ENCODE data around the gene LMTK2. TPM values are rescaled to one million over a fixed set of nuclear protein-coding genes. Genes with fewer than 3 reads are reported as not detected.

The LMTK2 gene
- total and polyA plus RNA-seq, 2 experiments from 2014 or later: 6.1 to 30.8 TPM

DNA sequence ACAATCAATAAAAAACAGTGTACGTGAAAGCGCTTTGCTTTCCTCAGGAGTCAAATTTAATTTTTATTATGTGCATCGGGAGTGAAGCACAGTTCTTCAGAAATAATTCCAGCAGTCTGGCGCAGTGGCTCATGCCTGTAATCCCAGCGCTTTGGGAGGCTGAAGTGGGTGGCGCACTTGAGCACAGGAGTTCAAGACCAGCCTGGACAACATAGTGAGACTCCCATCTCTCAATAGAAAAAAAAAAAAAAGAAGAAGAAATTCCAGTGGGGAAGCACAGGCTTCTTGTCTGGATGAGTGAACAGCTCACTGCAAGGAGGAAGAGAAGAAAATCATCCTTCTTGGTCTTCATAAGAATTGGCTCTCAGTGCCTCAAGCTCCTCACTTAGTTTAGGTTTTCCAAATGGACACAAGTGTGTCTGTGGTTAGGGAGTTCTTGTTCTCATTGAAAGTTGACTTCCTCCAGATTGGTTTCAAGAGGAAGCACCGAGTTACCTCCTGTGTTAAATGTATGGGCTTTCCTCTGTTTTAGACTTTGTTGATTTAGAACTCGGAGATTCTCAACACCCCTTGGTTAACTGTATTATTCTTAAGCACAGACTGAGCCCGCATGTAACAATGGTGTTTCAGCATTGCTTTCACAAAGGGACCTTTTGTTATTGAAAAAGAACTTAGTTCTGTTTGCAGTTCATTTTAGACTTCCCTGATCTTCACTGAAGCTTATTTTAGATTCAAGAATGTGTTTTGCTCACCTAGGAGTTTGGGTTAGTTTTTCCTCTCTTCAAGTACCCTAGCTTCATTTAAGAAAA, 28.0 kb downstream of the LMTK2 start:
- Mint-ChIP-seq H3K27ac (no peak overlapping the region), H3K4me1 (peaks cover 39% of the 10 kb centered on the region), H3K9me3 (no peaks in the 10 kb centered on the region), H3K36me3 (ENCODE audit: low read depth) (peaks cover 11% of the 10 kb centered on the region; the same call in 2 of the 3 replicates), H3K27me3 (ENCODE audit: insufficient read depth, low read depth, poor library complexity) (no peaks in the 10 kb centered on the region), H3K4me3 (no peak overlapping the region)
- peak; percentile 22 for ATAC-seq
- H3K36me3 ChIP-seq (ENCODE audit: insufficient read depth): no peaks in the 10 kb centered on the region
- no peak overlapping the region for H2AFZ ChIP-seq
- no peaks in the 10 kb centered on the region for H3K9me2 ChIP-seq (ENCODE audit: insufficient read depth)
- no peaks in the 10 kb centered on the region for H3K27me3 ChIP-seq (ENCODE audit: insufficient read depth)
- H3K4me1 ChIP-seq (ENCODE audit: insufficient read depth): 0 out of 2 replicates have a peak, but pooled peaks cover 5% of the 10 kb centered on the region
- peak overlapping the region; percentile 30; the same call in 1 of the 2 replicates for H3K27ac ChIP-seq (ENCODE audit: low read depth)
- H3K4me3 ChIP-seq: no peak overlapping the region
- H4K20me1 ChIP-seq (replicated peaks; ENCODE audit: insufficient read depth): peaks cover 8% of the 10 kb centered on the region; the same call in 1 of the 2 replicates
- H3K79me2 ChIP-seq (replicated peaks; ENCODE audit: insufficient read depth): peaks cover 69% of the 10 kb centered on the region
- TF ChIP-seq, protein P1, sequence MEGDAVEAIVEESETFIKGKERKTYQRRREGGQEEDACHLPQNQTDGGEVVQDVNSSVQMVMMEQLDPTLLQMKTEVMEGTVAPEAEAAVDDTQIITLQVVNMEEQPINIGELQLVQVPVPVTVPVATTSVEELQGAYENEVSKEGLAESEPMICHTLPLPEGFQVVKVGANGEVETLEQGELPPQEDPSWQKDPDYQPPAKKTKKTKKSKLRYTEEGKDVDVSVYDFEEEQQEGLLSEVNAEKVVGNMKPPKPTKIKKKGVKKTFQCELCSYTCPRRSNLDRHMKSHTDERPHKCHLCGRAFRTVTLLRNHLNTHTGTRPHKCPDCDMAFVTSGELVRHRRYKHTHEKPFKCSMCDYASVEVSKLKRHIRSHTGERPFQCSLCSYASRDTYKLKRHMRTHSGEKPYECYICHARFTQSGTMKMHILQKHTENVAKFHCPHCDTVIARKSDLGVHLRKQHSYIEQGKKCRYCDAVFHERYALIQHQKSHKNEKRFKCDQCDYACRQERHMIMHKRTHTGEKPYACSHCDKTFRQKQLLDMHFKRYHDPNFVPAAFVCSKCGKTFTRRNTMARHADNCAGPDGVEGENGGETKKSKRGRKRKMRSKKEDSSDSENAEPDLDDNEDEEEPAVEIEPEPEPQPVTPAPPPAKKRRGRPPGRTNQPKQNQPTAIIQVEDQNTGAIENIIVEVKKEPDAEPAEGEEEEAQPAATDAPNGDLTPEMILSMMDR (conservative IDR thresholded peaks at IDR 0.05; ENCODE audit: low read depth in 2 of 2): peak; percentile 23 to 36; a peak in 3 of 4 replicates
- no peak for TF ChIP-seq NANOG (IDR thresholded peaks at IDR 0.05; ENCODE audit: borderline replicate concordance)
- no peaks in the 10 kb centered on the region for H3F3A ChIP-seq (replicated peaks; ENCODE audit: low read depth)
- H3K4me2 ChIP-seq: peak overlapping the region; percentile 5; the same call in 1 of the 2 replicates
- DNase-seq (ENCODE audit: low spot score): peak; percentile 38

DNA sequence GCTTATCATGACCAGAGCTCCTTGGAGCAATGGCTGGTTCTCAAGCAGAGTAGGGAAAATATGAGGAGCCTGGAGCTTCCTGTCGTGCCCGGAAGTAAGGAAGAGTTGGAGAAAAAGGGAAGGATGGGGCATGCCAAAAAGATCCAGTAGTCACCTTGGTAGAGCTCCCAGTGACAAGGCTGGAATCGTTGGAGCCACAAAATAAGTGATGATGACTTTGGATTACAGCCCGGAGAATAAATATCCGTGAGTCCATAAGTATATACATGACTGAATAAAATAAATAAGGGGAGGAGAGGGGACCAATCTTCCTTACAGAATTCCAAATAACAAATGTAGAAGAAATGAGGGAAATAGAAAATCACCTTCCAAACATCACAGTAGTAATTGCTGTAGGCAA, 29.3 kb downstream of the LMTK2 start:
- no peak for DNase-seq (ENCODE audit: low spot score)
- no peak for ATAC-seq
- H4K20me1 ChIP-seq (replicated peaks; ENCODE audit: insufficient read depth): peaks cover 6% of the 10 kb centered on the region; the same call in 1 of the 2 replicates
- no peak overlapping the region; the same call in 1 of the 2 replicates for H3K27ac ChIP-seq (ENCODE audit: low read depth)
- peaks cover 58% of the 10 kb centered on the region for H3K79me2 ChIP-seq (replicated peaks; ENCODE audit: insufficient read depth)
- H3K27me3 Mint-ChIP-seq (ENCODE audit: insufficient read depth, low read depth, poor library complexity): no peaks in the 10 kb centered on the region
- peak overlapping the region; percentile 25 for H3K27ac Mint-ChIP-seq
- no peak overlapping the region for H3K4me3 Mint-ChIP-seq
- H2AFZ ChIP-seq: no peak overlapping the region
- peaks cover 38% of the 10 kb centered on the region for H3K4me1 Mint-ChIP-seq
- H3K4me1 ChIP-seq (ENCODE audit: insufficient read depth): 0 out of 2 replicates have a peak, but pooled peaks cover 5% of the 10 kb centered on the region
- peaks cover 11% of the 10 kb centered on the region; the same call in 2 of the 3 replicates for H3K36me3 Mint-ChIP-seq (ENCODE audit: low read depth)
- no peaks in the 10 kb centered on the region for H3K36me3 ChIP-seq (ENCODE audit: insufficient read depth)
- no peaks in the 10 kb centered on the region for H3K9me3 Mint-ChIP-seq
- H3K9me2 ChIP-seq (ENCODE audit: insufficient read depth): no peaks in the 10 kb centered on the region
- no peak overlapping the region for H3K4me3 ChIP-seq
- no peaks in the 10 kb centered on the region for H3K27me3 ChIP-seq (ENCODE audit: insufficient read depth)
- TF ChIP-seq ZNF114 (CRISPR knock-in tag; IDR thresholded peaks at IDR 0.05): no peak
- H3F3A ChIP-seq (replicated peaks; ENCODE audit: low read depth): no peaks in the 10 kb centered on the region
- no peak overlapping the region for H3K4me2 ChIP-seq

DNA sequence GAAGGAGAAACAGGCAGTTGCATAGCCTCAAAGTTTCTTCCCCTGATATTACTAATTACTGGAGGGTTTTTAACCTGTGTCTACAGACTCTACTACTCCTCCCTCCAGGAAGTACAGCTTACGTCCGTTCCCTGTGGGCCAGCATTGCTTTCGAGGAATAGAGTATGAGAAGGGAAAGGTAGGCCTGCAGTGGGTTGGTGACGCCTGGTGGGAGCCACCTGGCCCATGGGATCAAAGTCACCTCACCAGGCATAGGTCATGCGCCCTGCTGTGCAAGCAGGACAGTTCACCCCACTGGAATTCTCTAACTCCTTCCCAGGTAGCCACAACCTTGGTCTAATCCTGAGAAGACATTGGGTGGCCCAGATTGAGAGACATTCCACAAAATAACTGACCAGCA, 29.8 kb downstream of the LMTK2 start:
- Histone ChIP-seq H3K4me1 (ENCODE audit: insufficient read depth) (0 out of 2 replicates have a peak, but pooled peaks cover 5% of the 10 kb centered on the region), H3K4me3 (no peak overlapping the region), H3F3A (replicated peaks; ENCODE audit: low read depth) (no peaks in the 10 kb centered on the region), H4K20me1 (replicated peaks; ENCODE audit: insufficient read depth) (peaks cover 6% of the 10 kb centered on the region; the same call in 1 of the 2 replicates), H3K27me3 (ENCODE audit: insufficient read depth) (no peaks in the 10 kb centered on the region), H3K9me2 (ENCODE audit: insufficient read depth) (no peaks in the 10 kb centered on the region), H3K27ac (ENCODE audit: low read depth) (no peak overlapping the region; the same call in 1 of the 2 replicates), H3K36me3 (ENCODE audit: insufficient read depth) (no peaks in the 10 kb centered on the region), H3K4me2 (no peak overlapping the region), H2AFZ (no peak overlapping the region), H3K79me2 (replicated peaks; ENCODE audit: insufficient read depth) (peaks cover 54% of the 10 kb centered on the region)
- ATAC-seq: no peak
- Mint-ChIP-seq H3K4me1 (peaks cover 34% of the 10 kb centered on the region), H3K27me3 (ENCODE audit: insufficient read depth, low read depth, poor library complexity) (no peaks in the 10 kb centered on the region), H3K9me3 (no peaks in the 10 kb centered on the region), H3K4me3 (no peak overlapping the region), H3K36me3 (ENCODE audit: low read depth) (peaks cover 15% of the 10 kb centered on the region), H3K27ac (peak overlapping the region; percentile 9; the same call in 1 of the 2 replicates)
- DNase-seq (ENCODE audit: low spot score): no peak
- no peak for TF ChIP-seq POLR2AphosphoS5 (IDR thresholded peaks at IDR 0.05; ENCODE audit: low read depth)
- no peak for TF ChIP-seq CREB1 (CRISPR knock-in tag; IDR thresholded peaks at IDR 0.05; ENCODE audit: low read depth)
- no peak for TF ChIP-seq ZNF331 (CRISPR knock-in tag; IDR thresholded peaks at IDR 0.05; ENCODE audit: low read depth)
- TF ChIP-seq, protein P1 (conservative IDR thresholded peaks at IDR 0.05; ENCODE audit: low read depth in 2 of 2): no peak
